GM18951 (cell line): ENCODE results near the gene PTPRF.

Experiments used
- POLR2A ChIP-seq: IDR thresholded peaks from 4 replicates; pipeline ENCODE4 v1.6.1; 2011; ENCODE audit warnings: mild to moderate bottlenecking; ENCODE audit not compliant: insufficient read length, insufficient read depth; ENCODE audit errors: extremely low read depth
- in situ Hi-C: fragments of 300-500 bp; cut with MboI; formaldehyde crosslinking; loops from one replicate; pipeline ENCODE4 v1.12.0; 2022; ENCODE audit warnings: low sequenced_read_pairs, mixed read lengths, inconsistent platforms; ENCODE audit not compliant: unreplicated experiment

Gene PTPRF

GRCh38 chr1:43573066-43573800 lies 42.5 kb downstream of the PTPRF start:
- TF ChIP-seq POLR2A = no peak
- in situ Hi-C loops = no loop called here

- TF ChIP-seq POLR2A = no peak
- in situ Hi-C loops = no loop called here
Observed at GRCh38 chr1:43576521-43576920, 45.8 kb downstream of the PTPRF start.

- in situ Hi-C loops = no loop called here
Observed at GRCh38 chr1:43577655-43578542, 47.2 kb downstream of the PTPRF start.

GRCh38 chr1:43580039-43580438 lies 49.4 kb downstream of the PTPRF start:
- in situ Hi-C loops = no loop called here
- no peak for TF ChIP-seq POLR2A

More at GRCh38 chr1:43577655-43578542, 47.2 kb downstream of the PTPRF start:
- no peak for TF ChIP-seq POLR2A

GRCh38 chr1:43582162-43582566 lies 51.5 kb downstream of the PTPRF start:
- no peak for TF ChIP-seq POLR2A
- in situ Hi-C loops = no loop called here

- in situ Hi-C loops = no loop called here
- TF ChIP-seq POLR2A = no peak
Observed at GRCh38 chr1:43583058-43583457, 52.4 kb downstream of the PTPRF start.

- no peak for TF ChIP-seq POLR2A
Observed at GRCh38 chr1:43584204-43584603, 53.5 kb downstream of the PTPRF start.

GRCh38 chr1:43585557-43585956 lies 54.9 kb downstream of the PTPRF start:
- TF ChIP-seq POLR2A = no peak
- in situ Hi-C loops = no loop called here

More at GRCh38 chr1:43584204-43584603, 53.5 kb downstream of the PTPRF start:
- in situ Hi-C loops = no loop called here

- in situ Hi-C loops = no loop called here
- no peak for TF ChIP-seq POLR2A
Observed at GRCh38 chr1:43586136-43586731, 55.6 kb downstream of the PTPRF start.

- in situ Hi-C loops = no loop called here
- TF ChIP-seq POLR2A = no peak
Observed at GRCh38 chr1:43587001-43587400, 56.3 kb downstream of the PTPRF start.

- in situ Hi-C loops = no loop called here
Observed at GRCh38 chr1:43587594-43587993, 56.9 kb downstream of the PTPRF start.

GRCh38 chr1:43588592-43588991 lies 57.9 kb downstream of the PTPRF start:
- no peak for TF ChIP-seq POLR2A
- in situ Hi-C loops = no loop called here

More at GRCh38 chr1:43587594-43587993, 56.9 kb downstream of the PTPRF start:
- TF ChIP-seq POLR2A = no peak

- in situ Hi-C loops = no loop called here
- TF ChIP-seq POLR2A = no peak
Observed at GRCh38 chr1:43590388-43590925, 59.8 kb downstream of the PTPRF start.

GRCh38 chr1:43591181-43591580 lies 60.5 kb downstream of the PTPRF start:
- in situ Hi-C loops = no loop called here
- TF ChIP-seq POLR2A = no peak
